ENCODE measurements around the gene GAK. TPM values are rescaled to one million over a fixed set of nuclear protein-coding genes. Genes with fewer than 3 reads are reported as not detected.

The GAK gene
- total and polyA plus RNA-seq, 7 donors = 20.9 to 55.8 (median 36.4) TPM

DNA sequence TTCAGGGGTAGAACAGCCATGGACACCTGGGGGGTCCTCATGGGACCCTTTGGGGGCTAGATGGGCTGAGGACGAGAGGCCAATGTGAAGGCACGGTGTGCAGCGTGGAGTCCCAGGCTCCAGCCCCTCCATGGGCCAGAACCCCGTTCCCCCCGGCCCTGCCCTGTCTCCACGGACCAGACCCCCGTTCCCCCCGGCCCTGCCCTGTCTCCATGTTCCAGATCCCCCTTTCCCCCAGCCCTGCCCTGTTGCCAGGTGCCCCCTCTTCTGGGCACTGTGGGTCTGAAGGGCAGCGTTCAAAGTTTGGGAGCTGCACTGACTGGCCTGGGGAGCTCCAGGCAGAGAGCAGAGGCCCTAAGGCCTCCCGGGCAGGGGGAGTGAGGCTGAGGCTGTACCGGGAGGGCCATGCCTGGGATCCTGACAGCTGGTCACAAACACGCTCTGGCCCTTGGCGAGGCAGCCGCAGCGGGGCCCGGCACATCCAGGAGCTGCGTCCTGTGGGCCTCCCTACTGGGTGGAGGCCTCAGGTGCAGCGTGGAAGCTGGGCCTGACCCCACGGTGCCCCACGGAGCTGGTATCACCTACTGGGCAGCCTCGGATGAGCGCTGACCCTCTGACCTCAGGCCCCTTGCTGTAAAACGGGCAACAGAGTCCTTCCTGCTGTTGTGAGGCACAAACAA, 32.4 kb upstream of the GAK start:
- H3K4me3 ChIP-seq = no peak overlapping the region
- H3K36me3 ChIP-seq (ENCODE audit: insufficient read depth in 1 of 2, low read depth in 1 of 2) = peaks cover 2 to 32% of the 10 kb centered on the region in 2 donors

DNA sequence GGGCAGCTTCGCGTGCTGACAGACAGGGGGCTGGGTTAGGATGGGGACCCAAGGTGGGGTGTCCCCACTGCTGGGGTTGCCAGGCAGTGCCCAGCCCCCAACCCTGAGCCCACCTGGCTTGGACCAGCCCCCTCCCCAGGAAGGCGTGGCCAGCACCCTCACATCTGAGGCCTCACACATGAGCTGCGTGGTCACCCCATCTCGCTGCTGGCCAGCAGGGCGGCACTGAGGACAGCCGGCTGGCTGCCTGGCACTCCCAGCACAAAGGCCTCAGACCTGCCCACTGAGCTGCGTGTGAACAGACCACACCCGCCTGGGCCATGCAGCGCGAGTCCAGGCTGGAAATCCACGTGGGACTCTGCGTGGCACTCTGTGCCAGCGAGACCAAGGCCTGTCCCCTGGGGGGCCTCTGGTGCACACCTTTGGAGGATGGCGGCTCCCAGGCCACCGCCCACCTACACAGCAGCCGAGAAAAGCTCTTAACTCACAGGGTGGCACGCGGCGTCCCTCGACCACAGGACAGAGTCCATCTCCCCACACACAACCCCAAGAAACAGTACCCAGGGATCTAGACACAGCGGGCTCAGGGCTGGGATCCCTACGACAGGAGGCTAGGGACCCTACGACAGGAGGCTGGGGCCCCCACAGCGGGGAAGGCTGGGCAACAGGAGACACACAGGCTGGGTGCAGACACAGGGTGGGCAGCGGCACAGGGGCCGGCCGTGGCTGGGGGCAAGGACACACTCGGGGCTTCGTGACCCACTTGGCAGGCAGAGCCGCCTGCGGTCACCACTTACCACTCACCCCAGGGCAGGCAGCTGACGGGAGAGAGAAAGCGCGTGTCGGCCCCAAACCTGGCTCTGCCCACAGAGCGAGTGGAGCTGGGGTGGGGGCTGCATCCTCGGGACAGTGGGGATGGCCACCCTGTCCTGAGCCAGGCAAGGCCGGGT, 31.4 kb upstream of the GAK start:
- 93 to 94% (median 94%) methylated on average over 37 to 39 of the region's 39 CpGs for WGBS, 3 donors
- no peak for ATAC-seq
- TF ChIP-seq, protein P1, sequence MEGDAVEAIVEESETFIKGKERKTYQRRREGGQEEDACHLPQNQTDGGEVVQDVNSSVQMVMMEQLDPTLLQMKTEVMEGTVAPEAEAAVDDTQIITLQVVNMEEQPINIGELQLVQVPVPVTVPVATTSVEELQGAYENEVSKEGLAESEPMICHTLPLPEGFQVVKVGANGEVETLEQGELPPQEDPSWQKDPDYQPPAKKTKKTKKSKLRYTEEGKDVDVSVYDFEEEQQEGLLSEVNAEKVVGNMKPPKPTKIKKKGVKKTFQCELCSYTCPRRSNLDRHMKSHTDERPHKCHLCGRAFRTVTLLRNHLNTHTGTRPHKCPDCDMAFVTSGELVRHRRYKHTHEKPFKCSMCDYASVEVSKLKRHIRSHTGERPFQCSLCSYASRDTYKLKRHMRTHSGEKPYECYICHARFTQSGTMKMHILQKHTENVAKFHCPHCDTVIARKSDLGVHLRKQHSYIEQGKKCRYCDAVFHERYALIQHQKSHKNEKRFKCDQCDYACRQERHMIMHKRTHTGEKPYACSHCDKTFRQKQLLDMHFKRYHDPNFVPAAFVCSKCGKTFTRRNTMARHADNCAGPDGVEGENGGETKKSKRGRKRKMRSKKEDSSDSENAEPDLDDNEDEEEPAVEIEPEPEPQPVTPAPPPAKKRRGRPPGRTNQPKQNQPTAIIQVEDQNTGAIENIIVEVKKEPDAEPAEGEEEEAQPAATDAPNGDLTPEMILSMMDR (IDR thresholded peaks at IDR 0.05) = no peak

More for the DNA sequence above, 32.4 kb upstream of the GAK start:
- TF ChIP-seq, protein P1 (IDR thresholded peaks at IDR 0.05) = no peak
- ATAC-seq (no peak), DNase-seq (peak in 1 of 2 donors; percentile 39)
- Histone ChIP-seq H3K27me3 (ENCODE audit: insufficient read depth in 3 of 3, low read length in 2 of 3) (peaks cover 0 to 8% (median 0%) of the 10 kb centered on the region in 3 donors), H3K27ac (no peak overlapping the region), H3K4me1 (no peaks in the 10 kb centered on the region), H3K9me3 (no peaks in the 10 kb centered on the region)
- intact Hi-C loops (cut with DNase I) = no loop called here
- WGBS, 3 donors = 86 to 88% (median 87%) methylated on average over 20 to 23 of the region's 23 CpGs

DNA sequence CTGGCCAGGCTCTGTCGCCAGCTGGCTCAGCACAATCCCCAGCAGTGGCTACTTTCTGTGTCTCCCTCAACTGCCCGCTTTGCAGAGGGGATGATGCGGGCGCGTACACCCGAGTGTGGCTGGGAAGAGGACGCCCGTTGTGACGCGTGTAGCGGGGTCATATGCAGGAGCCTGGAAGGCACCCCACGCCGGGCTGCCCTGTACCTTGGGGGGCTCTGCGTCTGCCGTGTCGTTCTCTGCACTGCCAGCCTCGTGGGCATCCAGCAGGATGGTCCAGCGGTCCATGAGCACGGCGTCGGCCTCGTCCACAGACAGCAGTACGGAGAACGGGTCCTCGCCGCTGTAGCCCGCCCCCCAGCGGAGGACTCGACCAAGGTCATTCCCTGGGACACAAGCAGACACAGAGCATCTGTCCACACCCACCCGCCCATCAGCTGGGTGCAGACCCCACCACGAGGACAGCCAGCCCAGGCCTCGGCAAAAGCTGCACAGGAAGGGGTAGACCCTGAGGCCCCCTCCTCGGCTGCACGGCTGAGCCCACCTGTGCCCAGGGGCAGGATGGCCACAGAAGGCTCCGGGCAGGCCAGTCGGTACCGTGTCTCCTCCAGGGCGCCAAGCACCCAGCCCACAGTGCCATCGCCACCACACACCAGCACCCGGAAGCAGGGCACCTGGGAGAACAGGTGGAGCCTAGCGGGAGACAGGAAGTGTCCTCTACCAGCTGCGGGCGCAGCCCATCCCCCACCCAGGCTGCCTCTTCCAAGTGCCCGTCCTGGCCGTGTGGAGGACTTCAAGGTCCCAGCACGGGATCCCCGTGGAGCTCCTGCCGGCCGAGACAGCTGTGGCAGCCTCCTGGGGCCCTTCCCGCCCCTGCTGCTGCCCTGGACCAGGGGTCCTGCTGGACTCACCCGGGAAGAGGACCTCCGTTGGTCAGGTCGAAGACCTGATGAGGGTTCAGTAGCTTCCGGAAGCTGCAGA, 30.4 kb upstream of the GAK start:
- TF ChIP-seq, protein P1 (IDR thresholded peaks at IDR 0.05) = no peak
- ATAC-seq (no peak), DNase-seq (peak in 1 of 2 donors; percentile 49)
- H3K9me3 ChIP-seq = no peaks in the 10 kb centered on the region
- peaks cover 2 to 47% of the 10 kb centered on the region in 2 donors for H3K36me3 ChIP-seq (ENCODE audit: insufficient read depth in 1 of 2, low read depth in 1 of 2)
- H3K4me1 ChIP-seq = no peaks in the 10 kb centered on the region
- intact Hi-C loops (cut with DNase I) = no loop called here
- WGBS, 3 donors = 88 to 92% (median 90%) methylated on average over 47 to 54 of the region's 54 CpGs
- H3K27ac ChIP-seq = no peak overlapping the region
- no peaks in the 10 kb centered on the region for H3K27me3 ChIP-seq (ENCODE audit: insufficient read depth in 3 of 3, low read length in 2 of 3)
- no peak overlapping the region for H3K4me3 ChIP-seq

More for the DNA sequence above, 31.4 kb upstream of the GAK start:
- Histone ChIP-seq H3K4me3 (no peak overlapping the region), H3K36me3 (ENCODE audit: insufficient read depth in 1 of 2, low read depth in 1 of 2) (peaks cover 2 to 37% of the 10 kb centered on the region in 2 donors), H3K27ac (no peak overlapping the region), H3K27me3 (ENCODE audit: insufficient read depth in 3 of 3, low read length in 2 of 3) (peaks cover 0 to 4% (median 0%) of the 10 kb centered on the region in 3 donors), H3K4me1 (no peaks in the 10 kb centered on the region), H3K9me3 (no peaks in the 10 kb centered on the region)
- no peak for DNase-seq
- intact Hi-C loops (cut with DNase I) = no loop called here
